HepG2 (cell line): ENCODE measurements around the gene STC2. TPM values are rescaled to one million over a fixed set of nuclear protein-coding genes. Genes with fewer than 3 reads are reported as not detected.

Experiments
- ADNP ChIP-seq: sonication (generic); formaldehyde crosslinking; IDR thresholded peaks from 2 replicates; pipeline ENCODE4 v1.4.0; 2020; ENCODE audit warnings: missing genetic modification reagents
- ATM ChIP-seq: fragments of 450-650 bp; IDR thresholded peaks from 2 replicates; pipeline ENCODE4 v1.7.1; 2017; ENCODE audit warnings: mild to moderate bottlenecking, borderline replicate concordance
- CCAR2 ChIP-seq: fragments of 200-400 bp; formaldehyde crosslinking; optimal IDR thresholded peaks from 2 replicates; pipeline ENCODE3; 2018; ENCODE audit warnings: low read depth, mild to moderate bottlenecking, low read length, moderate library complexity
- ELF3 ChIP-seq: IDR thresholded peaks from 2 replicates; pipeline ENCODE4 v1.6.1; 2016; ENCODE audit warnings: missing genetic modification reagents, missing compliant biosample characterization
- GLI4 ChIP-seq: sonication (generic); formaldehyde crosslinking; IDR thresholded peaks from 2 replicates; pipeline ENCODE4 v1.5.1; 2020; ENCODE audit warnings: missing genetic modification reagents, mild to moderate bottlenecking, moderate library complexity, borderline replicate concordance
- SIN3B ChIP-seq: fragments of 150-350 bp; IDR thresholded peaks from 2 replicates; pipeline ENCODE4 v1.6.1; 2014; ENCODE audit warnings: low read length
- SP2 ChIP-seq: sonication (generic); formaldehyde crosslinking; IDR thresholded peaks from 2 replicates; pipeline ENCODE4 v1.5.1; 2020; ENCODE audit warnings: mild to moderate bottlenecking, missing genetic modification reagents
- TGIF2 ChIP-seq: IDR thresholded peaks from 2 replicates; pipeline ENCODE4 v1.6.1; 2016; ENCODE audit warnings: control low read depth, missing compliant biosample characterization
- ZNF136 ChIP-seq: sonication (generic); formaldehyde crosslinking; IDR thresholded peaks from 2 replicates; pipeline ENCODE4 v1.8.1; 2022; ENCODE audit warnings: low read depth, mild to moderate bottlenecking, moderate library complexity, missing genetic modification reagents
- ZNF333 ChIP-seq: sonication (generic); formaldehyde crosslinking; IDR thresholded peaks from 2 replicates; pipeline ENCODE4 v1.4.0; 2020; ENCODE audit warnings: mild to moderate bottlenecking, missing genetic modification reagents, borderline replicate concordance
- ZNF616 ChIP-seq: sonication (generic); formaldehyde crosslinking; IDR thresholded peaks from 2 replicates; pipeline ENCODE4 v1.5.0; 2020; ENCODE audit warnings: low read depth, mild to moderate bottlenecking, missing genetic modification reagents
- ZNF776 ChIP-seq: sonication (generic); formaldehyde crosslinking; IDR thresholded peaks from 2 replicates; pipeline ENCODE4 v1.4.0; 2020; ENCODE audit warnings: mild to moderate bottlenecking, missing genetic modification reagents
- polyA plus RNA-seq, 8 experiments: library from polyadenylated mRNA; depleted of rRNA in 3 of 8; stranded (reverse) in 7 of 8; unstranded in 1 of 8; fragments of >200 nt; fragmentation: Illumina TruSeq in 4 of 8; extraction: Trizol in 4 of 8; gene quantifications; 2 replicates each; pipeline versions ENCODE4 v1.2.1 to v1.2.3, GENCODE V29; 2011 to 2016; ENCODE audit warnings: low read depth in 4 of 8, missing spikeins in 1 of 8, mixed read lengths in 1 of 8; ENCODE audit not compliant: insufficient read depth in 1 of 8
- total RNA-seq, 5 experiments: library from RNA; depleted of rRNA; stranded (reverse); fragments of >200 nt; fragmentation: Illumina TruSeq; extraction: Trizol; gene quantifications; 2 replicates each; pipeline ENCODE4 v1.2.3, GENCODE V29; 2016; ENCODE audit warnings: low read depth in 1 of 5
- TF ChIP-seq, protein P1 (sequence below): IDR thresholded peaks from 2 replicates; pipeline ENCODE4 v1.6.1; 2016; ENCODE audit warnings: missing compliant biosample characterization, missing genetic modification reagents, borderline replicate concordance
- TF ChIP-seq, protein P2 (sequence below): fragments of 450-650 bp; IDR thresholded peaks from 2 replicates; pipeline ENCODE4 v1.6.1; 2017; ENCODE audit warnings: mild to moderate bottlenecking
- TF ChIP-seq, protein P3 (sequence below): IDR thresholded peaks from 2 replicates; pipeline ENCODE4 v1.6.1; 2016
- TF ChIP-seq, protein P4 (sequence below): sonication (generic); formaldehyde crosslinking; conservative IDR thresholded peaks from 2 replicates; pipeline ENCODE4 v1.4.0; 2020; ENCODE audit warnings: missing genetic modification reagents
- TF ChIP-seq, protein P5 (sequence below): sonication (generic); formaldehyde crosslinking; IDR thresholded peaks from 2 replicates; pipeline ENCODE4 v1.4.0; 2020; ENCODE audit warnings: mild to moderate bottlenecking, missing genetic modification reagents

Gene STC2
- total and polyA plus RNA-seq, 2 of the 13 experiments (the other 11 are each of a cell fraction or from before 2014, with no cell fraction given), result 27.1 to 69.2 TPM

DNA sequence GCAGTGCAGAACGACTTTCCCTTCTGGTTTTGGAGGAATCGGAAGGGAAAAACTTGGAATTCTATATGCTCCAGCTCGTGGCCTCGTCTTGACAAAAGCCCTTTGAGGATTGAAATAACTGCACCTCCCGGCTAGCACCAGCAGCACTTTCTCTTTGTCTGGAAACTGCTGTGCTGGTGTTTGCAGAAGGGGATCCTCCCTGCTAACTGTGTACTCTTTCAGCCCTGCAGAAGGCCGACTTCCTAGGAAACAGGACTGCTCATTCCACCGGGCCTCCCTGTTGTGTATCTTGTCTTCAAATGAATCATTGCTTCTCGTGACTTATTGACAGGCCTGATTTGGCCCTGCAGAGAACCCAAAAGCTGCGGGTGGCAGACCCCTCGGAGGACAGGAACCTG, 23.6 kb downstream of the STC2 start (continued):
- TF ChIP-seq ZNF136 (CRISPR knock-in tag) (no peak), TGIF2 (CRISPR knock-in tag) (no peak), GLI4 (CRISPR knock-in tag) (no peak), ZNF616 (CRISPR knock-in tag) (no peak), CCAR2 (no peak), ATM (no peak), SP2 (no peak), ADNP (CRISPR knock-in tag) (no peak), ELF3 (peak; percentile 39; the same call in 1 of the 2 replicates), SIN3B (no peak), ZNF776 (CRISPR knock-in tag) (no peak), ZNF333 (0 out of 2 replicates have a peak, but pooled peaks have one; percentile 16)
- TF ChIP-seq, protein P1, sequence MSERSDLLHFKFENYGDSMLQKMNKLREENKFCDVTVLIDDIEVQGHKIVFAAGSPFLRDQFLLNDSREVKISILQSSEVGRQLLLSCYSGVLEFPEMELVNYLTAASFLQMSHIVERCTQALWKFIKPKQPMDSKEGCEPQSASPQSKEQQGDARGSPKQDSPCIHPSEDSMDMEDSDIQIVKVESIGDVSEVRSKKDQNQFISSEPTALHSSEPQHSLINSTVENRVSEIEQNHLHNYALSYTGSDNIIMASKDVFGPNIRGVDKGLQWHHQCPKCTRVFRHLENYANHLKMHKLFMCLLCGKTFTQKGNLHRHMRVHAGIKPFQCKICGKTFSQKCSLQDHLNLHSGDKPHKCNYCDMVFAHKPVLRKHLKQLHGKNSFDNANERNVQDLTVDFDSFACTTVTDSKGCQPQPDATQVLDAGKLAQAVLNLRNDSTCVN, result no peak
- TF ChIP-seq, protein P2, sequence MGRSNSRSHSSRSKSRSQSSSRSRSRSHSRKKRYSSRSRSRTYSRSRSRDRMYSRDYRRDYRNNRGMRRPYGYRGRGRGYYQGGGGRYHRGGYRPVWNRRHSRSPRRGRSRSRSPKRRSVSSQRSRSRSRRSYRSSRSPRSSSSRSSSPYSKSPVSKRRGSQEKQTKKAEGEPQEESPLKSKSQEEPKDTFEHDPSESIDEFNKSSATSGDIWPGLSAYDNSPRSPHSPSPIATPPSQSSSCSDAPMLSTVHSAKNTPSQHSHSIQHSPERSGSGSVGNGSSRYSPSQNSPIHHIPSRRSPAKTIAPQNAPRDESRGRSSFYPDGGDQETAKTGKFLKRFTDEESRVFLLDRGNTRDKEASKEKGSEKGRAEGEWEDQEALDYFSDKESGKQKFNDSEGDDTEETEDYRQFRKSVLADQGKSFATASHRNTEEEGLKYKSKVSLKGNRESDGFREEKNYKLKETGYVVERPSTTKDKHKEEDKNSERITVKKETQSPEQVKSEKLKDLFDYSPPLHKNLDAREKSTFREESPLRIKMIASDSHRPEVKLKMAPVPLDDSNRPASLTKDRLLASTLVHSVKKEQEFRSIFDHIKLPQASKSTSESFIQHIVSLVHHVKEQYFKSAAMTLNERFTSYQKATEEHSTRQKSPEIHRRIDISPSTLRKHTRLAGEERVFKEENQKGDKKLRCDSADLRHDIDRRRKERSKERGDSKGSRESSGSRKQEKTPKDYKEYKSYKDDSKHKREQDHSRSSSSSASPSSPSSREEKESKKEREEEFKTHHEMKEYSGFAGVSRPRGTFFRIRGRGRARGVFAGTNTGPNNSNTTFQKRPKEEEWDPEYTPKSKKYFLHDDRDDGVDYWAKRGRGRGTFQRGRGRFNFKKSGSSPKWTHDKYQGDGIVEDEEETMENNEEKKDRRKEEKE, result no peak
- TF ChIP-seq, protein P3, sequence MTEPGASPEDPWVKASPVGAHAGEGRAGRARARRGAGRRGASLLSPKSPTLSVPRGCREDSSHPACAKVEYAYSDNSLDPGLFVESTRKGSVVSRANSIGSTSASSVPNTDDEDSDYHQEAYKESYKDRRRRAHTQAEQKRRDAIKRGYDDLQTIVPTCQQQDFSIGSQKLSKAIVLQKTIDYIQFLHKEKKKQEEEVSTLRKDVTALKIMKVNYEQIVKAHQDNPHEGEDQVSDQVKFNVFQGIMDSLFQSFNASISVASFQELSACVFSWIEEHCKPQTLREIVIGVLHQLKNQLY (CRISPR knock-in tag), result 0 out of 2 replicates have a peak, but pooled peaks have one; percentile 15
- TF ChIP-seq, protein P4, sequence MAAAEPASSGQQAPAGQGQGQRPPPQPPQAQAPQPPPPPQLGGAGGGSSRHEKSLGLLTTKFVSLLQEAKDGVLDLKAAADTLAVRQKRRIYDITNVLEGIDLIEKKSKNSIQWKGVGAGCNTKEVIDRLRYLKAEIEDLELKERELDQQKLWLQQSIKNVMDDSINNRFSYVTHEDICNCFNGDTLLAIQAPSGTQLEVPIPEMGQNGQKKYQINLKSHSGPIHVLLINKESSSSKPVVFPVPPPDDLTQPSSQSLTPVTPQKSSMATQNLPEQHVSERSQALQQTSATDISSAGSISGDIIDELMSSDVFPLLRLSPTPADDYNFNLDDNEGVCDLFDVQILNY, result no peak
- TF ChIP-seq, protein P5, sequence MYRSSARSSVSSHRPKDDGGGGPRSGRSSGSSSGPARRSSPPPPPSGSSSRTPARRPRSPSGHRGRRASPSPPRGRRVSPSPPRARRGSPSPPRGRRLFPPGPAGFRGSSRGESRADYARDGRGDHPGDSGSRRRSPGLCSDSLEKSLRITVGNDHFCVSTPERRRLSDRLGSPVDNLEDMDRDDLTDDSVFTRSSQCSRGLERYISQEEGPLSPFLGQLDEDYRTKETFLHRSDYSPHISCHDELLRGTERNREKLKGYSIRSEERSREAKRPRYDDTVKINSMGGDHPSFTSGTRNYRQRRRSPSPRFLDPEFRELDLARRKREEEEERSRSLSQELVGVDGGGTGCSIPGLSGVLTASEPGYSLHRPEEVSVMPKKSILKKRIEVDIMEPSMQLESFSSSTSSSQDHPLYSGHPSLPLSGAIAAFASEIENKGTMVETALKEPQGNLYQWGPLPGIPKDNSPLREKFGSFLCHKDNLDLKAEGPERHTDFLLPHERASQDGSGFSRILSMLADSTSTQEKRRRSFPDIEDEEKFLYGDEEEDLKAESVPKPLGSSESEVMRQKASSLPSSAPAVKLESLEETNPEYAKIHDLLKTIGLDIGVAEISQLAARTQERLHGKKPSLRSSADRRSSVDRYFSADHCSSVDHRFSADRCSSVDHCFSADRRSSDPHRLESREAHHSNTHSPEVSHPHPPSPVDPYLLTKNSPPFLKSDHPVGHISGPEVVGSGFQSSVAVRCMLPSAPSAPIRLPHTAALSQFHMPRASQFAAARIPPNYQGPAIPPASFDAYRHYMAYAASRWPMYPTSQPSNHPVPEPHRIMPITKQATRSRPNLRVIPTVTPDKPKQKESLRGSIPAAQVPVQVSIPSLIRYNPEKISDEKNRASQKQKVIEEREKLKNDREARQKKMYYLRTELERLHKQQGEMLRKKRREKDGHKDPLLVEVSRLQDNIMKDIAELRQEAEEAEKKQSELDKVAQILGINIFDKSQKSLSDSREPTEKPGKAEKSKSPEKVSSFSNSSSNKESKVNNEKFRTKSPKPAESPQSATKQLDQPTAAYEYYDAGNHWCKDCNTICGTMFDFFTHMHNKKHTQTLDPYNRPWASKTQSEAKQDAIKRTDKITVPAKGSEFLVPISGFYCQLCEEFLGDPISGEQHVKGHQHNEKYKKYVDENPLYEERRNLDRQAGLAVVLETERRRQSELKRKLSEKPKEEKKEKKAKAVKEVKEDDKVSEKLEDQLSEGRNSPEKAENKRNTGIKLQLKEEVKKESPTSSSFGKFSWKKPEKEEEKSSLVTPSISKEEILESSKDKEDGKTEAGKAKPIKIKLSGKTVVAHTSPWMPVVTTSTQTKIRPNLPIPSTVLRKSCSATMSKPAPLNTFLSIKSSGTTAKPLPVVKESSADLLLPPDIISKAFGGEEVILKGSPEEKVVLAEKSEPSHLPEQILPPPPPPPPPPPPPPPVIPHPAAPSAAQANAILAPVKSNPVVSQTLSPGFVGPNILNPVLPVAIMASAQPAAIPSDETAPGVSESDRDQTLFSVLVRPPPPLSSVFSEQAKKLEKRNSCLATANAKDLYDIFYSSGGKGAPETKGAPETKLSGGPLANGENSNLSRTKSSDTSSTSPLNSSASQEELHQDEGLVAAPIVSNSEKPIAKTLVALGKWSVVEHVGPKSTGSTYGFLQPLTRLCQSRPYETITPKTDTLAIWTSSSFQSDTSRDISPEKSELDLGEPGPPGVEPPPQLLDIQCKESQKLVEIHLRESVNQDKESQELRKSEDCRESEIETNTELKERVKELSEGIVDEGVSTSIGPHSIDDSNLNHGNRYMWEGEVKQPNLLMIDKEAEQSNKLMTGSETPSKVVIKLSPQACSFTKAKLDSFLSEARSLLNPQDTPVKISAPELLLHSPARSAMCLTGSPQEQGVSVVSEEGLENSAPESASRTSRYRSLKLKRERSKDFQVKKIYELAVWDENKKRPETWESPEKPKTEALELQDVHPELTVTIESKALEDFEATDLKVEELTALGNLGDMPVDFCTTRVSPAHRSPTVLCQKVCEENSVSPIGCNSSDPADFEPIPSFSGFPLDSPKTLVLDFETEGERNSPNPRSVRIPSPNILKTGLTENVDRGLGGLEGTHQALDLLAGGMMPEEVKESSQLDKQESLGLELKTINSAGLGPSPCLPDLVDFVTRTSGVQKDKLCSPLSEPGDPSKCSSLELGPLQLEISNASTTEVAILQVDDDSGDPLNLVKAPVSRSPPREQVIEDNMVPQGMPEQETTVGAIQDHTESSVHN (CRISPR knock-in tag), result no peak
